ENCODE data around the gene MEF2C. TPM values are rescaled to one million over a fixed set of nuclear protein-coding genes. Genes with fewer than 3 reads are reported as not detected.
A peak's percentile ranks its signal among the peaks of the same experiment; 100 is the strongest.

MEF2C gene
- total RNA-seq, 2 experiments from 2014 or later = 0.60 to 0.87 TPM

- Histone ChIP-seq H3K27me3 (ENCODE audit: control insufficient read depth in 1 of 2, insufficient read depth in 2 of 2, low read length in 2 of 2) (peaks cover 30 to 53% of the 10 kb centered on the region in 2 experiments), H3K9me3 (ENCODE audit: control insufficient read depth in 1 of 2, insufficient read depth in 1 of 2, low read length in 2 of 2) (peaks cover 0 to 6% of the 10 kb centered on the region in 2 experiments), H3K36me3 (ENCODE audit: insufficient read depth, low read length) (no peaks in the 10 kb centered on the region), H3K4me1 (ENCODE audit: insufficient read depth, low read length) (peaks cover 9% of the 10 kb centered on the region), H3K27ac (ENCODE audit: low read depth in 1 of 2, low read length in 2 of 2) (no peak overlapping the region), H3K4me3 (ENCODE audit: low read length) (no peak overlapping the region)
- intact Hi-C loops (cut with DNase I, micrococcal nuclease) = no loop called here
- Mint-ChIP-seq H3K27me3 (peaks cover 91% of the 10 kb centered on the region), H3K4me3 (no peak overlapping the region), H3K9me3 (no peaks in the 10 kb centered on the region), H3K36me3 (ENCODE audit: low read depth) (no peaks in the 10 kb centered on the region), H3K27ac (no peak overlapping the region), H3K4me1 (ENCODE audit: low read depth) (peaks cover 27% of the 10 kb centered on the region)
- no peak for TF ChIP-seq CTCF (IDR thresholded peaks at IDR 0.05)
- DNase-seq = no peak
- POLR2A ChIA-PET = no interaction called here
- CTCF ChIA-PET = no interaction called here
- ATAC-seq (ENCODE audit: poor library complexity) = no peak
Observed at GRCh38 chr5:88885002-88885401, 2.0 kb upstream of the MEF2C start.

GRCh38 chr5:88884608-88884877, 1.6 kb upstream of the MEF2C start:
- Histone ChIP-seq H3K27ac (ENCODE audit: low read depth in 1 of 2, low read length in 2 of 2) (no peak overlapping the region), H3K4me3 (ENCODE audit: low read length) (peak overlapping the region; percentile 43), H3K27me3 (ENCODE audit: control insufficient read depth in 1 of 2, insufficient read depth in 2 of 2, low read length in 2 of 2) (peaks cover 25 to 48% of the 10 kb centered on the region in 2 experiments), H3K9me3 (ENCODE audit: control insufficient read depth in 1 of 2, insufficient read depth in 1 of 2, low read length in 2 of 2) (peaks cover 0 to 6% of the 10 kb centered on the region in 2 experiments), H3K4me1 (ENCODE audit: insufficient read depth, low read length) (peaks cover 9% of the 10 kb centered on the region), H3K36me3 (ENCODE audit: insufficient read depth, low read length) (no peaks in the 10 kb centered on the region)
- Mint-ChIP-seq H3K36me3 (ENCODE audit: low read depth) (no peaks in the 10 kb centered on the region), H3K4me3 (peak overlapping the region; percentile 73), H3K27ac (no peak overlapping the region), H3K4me1 (ENCODE audit: low read depth) (peaks cover 27% of the 10 kb centered on the region), H3K9me3 (no peaks in the 10 kb centered on the region), H3K27me3 (peaks cover 91% of the 10 kb centered on the region)
- POLR2A ChIA-PET = no interaction called here
- intact Hi-C loops (cut with DNase I, micrococcal nuclease) = no loop called here
- CTCF ChIA-PET = no interaction called here
- no peak for TF ChIP-seq CTCF (IDR thresholded peaks at IDR 0.05)
- no peak for DNase-seq
- ATAC-seq (ENCODE audit: poor library complexity) = no peak

GRCh38 chr5:88883836-88884607, 1.0 kb upstream of the MEF2C start:
- CTCF ChIA-PET = interaction anchor here (0.7 kb wide), 1 partner anchor 44 kb away, joined by 3 read pairs; no protein-coding TSS in a partner anchor
- no peaks in the 10 kb centered on the region for H3K36me3 Mint-ChIP-seq (ENCODE audit: low read depth)
- POLR2A ChIA-PET = no interaction called here
- peak overlapping the region; percentile 83 for H3K4me3 Mint-ChIP-seq
- H3K9me3 ChIP-seq (ENCODE audit: control insufficient read depth in 1 of 2, insufficient read depth in 1 of 2, low read length in 2 of 2) = peaks cover 0 to 6% of the 10 kb centered on the region in 2 experiments
- peak overlapping the region; percentile 43 for H3K4me3 ChIP-seq (ENCODE audit: low read length)
- no peaks in the 10 kb centered on the region for H3K36me3 ChIP-seq (ENCODE audit: insufficient read depth, low read length)
- peaks cover 87% of the 10 kb centered on the region for H3K27me3 Mint-ChIP-seq
- ATAC-seq (ENCODE audit: poor library complexity) (no peak), DNase-seq (peak in 2 of 14 experiments; percentile 33 to 36)
- TF ChIP-seq CTCF (IDR thresholded peaks at IDR 0.05) = no peak
- H3K4me1 Mint-ChIP-seq (ENCODE audit: low read depth) = peaks cover 27% of the 10 kb centered on the region
- H3K4me1 ChIP-seq (ENCODE audit: insufficient read depth, low read length) = peaks cover 9% of the 10 kb centered on the region
- intact Hi-C loops (cut with DNase I, micrococcal nuclease) = no loop called here
- no peak overlapping the region for H3K27ac ChIP-seq (ENCODE audit: low read depth in 1 of 2, low read length in 2 of 2)
- no peak overlapping the region for H3K27ac Mint-ChIP-seq
- H3K27me3 ChIP-seq (ENCODE audit: control insufficient read depth in 1 of 2, insufficient read depth in 2 of 2, low read length in 2 of 2) = peaks cover 20 to 43% of the 10 kb centered on the region in 2 experiments
- H3K9me3 Mint-ChIP-seq = no peaks in the 10 kb centered on the region
